Activated CD8-positive, alpha-beta memory T cell treated with anti-CD3 and anti-CD28 coated beads, Interleukin-2, amount 50 U/mL, for 4 hours (primary cell): ENCODE data around the gene ARMH4.

Experiments
- DNase-seq: peaks from one replicate; pipeline ENCODE4 v3.0.0-alpha.2; 2020

The ARMH4 gene

GRCh38 chr14:58014778-58015177, 137.2 kb downstream of the ARMH4 start:
- no peak for DNase-seq

- DNase-seq, result no peak
Measured at GRCh38 chr14:58002618-58003017, 149.4 kb downstream of the ARMH4 start.

GRCh38 chr14:57999979-58000378, 152.0 kb downstream of the ARMH4 start:
- DNase-seq, result no peak

- DNase-seq, result no peak
Measured at GRCh38 chr14:57999471-57999870, 152.5 kb downstream of the ARMH4 start.

GRCh38 chr14:57998766-57999165, 153.2 kb downstream of the ARMH4 start:
- DNase-seq, result no peak

GRCh38 chr14:57991353-57991752, 160.7 kb downstream of the ARMH4 start:
- DNase-seq, result no peak

GRCh38 chr14:57988445-57988844, 163.6 kb downstream of the ARMH4 start:
- no peak for DNase-seq

GRCh38 chr14:57987596-57988300, 164.3 kb downstream of the ARMH4 start:
- no peak for DNase-seq

- DNase-seq, result no peak
Measured at GRCh38 chr14:57987051-57987450, 165.0 kb downstream of the ARMH4 start.

- DNase-seq, result no peak
Measured at GRCh38 chr14:57982804-57983634, 169.0 kb downstream of the ARMH4 start.

GRCh38 chr14:57981817-57982560, 170.0 kb downstream of the ARMH4 start:
- DNase-seq, result no peak

- DNase-seq, result no peak
Measured at GRCh38 chr14:57979376-57980048, 172.5 kb downstream of the ARMH4 start.

GRCh38 chr14:57976701-57977100, 175.3 kb downstream of the ARMH4 start:
- DNase-seq, result no peak

- no peak for DNase-seq
Measured at GRCh38 chr14:57974896-57975295, 177.1 kb downstream of the ARMH4 start.

- no peak for DNase-seq
Measured at GRCh38 chr14:57970594-57970993, 181.4 kb downstream of the ARMH4 start.

GRCh38 chr14:57970175-57970574, 181.8 kb downstream of the ARMH4 start:
- no peak for DNase-seq

GRCh38 chr14:57963071-57963470, 188.9 kb downstream of the ARMH4 start:
- DNase-seq, result no peak

GRCh38 chr14:57962325-57963035, 189.5 kb downstream of the ARMH4 start:
- DNase-seq, result no peak

GRCh38 chr14:57961786-57962060, 190.3 kb downstream of the ARMH4 start:
- DNase-seq, result no peak

- no peak for DNase-seq
Measured at GRCh38 chr14:57960946-57961785, 190.8 kb downstream of the ARMH4 start.

- DNase-seq, result no peak
Measured at GRCh38 chr14:57957441-57957840, 194.6 kb downstream of the ARMH4 start.
